Fibroblast of skin of left quadriceps (primary cell): ENCODE results near the gene CHRNA7.

Source experiments
- DNase-seq, 2 experiments: peaks; one replicate each; pipeline ENCODE4 v3.0.0-alpha.2; 2013; ENCODE audit warnings: low read depth in 2 of 2

Gene CHRNA7

DNA sequence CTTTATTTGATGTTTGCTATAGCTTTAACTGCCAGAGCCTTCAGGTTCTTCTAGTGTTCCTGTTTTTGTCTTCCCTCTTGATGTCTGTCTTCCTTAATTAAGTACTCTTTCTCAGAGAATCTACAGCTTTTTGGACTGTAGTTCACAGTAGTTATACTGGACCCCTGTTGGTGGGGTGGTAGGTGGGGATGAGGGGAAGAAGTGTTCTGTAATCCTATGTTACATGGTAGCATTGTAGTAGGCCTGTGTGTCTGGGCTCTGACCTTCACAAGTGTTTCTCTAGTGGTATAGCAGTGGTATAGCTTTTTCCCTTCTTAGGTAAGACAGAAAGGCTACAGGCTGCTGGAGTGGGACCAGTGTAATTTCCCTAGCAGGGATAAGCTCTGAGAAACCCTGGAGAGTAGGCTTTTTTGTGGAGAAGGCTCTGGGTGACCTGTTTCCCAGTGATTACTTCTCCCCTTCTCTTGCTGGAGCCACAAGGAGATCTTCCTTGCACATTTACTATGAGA lies 59.6 kb downstream of the CHRNA7 start:
- DNase-seq, result no peak

GRCh38 chr15:32091505-32092380 lies 61.4 kb downstream of the CHRNA7 start:
- no peak for DNase-seq

GRCh38 chr15:32096213-32096612 lies 65.9 kb downstream of the CHRNA7 start:
- DNase-seq, result no peak

GRCh38 chr15:32096916-32097617 lies 66.8 kb downstream of the CHRNA7 start:
- DNase-seq, result no peak

- no peak for DNase-seq
Observed at GRCh38 chr15:32098033-32098432, 67.7 kb downstream of the CHRNA7 start.

- no peak for DNase-seq
Observed at GRCh38 chr15:32099097-32099785, 68.9 kb downstream of the CHRNA7 start.

GRCh38 chr15:32099956-32100684 lies 69.8 kb downstream of the CHRNA7 start:
- DNase-seq, result no peak

DNA sequence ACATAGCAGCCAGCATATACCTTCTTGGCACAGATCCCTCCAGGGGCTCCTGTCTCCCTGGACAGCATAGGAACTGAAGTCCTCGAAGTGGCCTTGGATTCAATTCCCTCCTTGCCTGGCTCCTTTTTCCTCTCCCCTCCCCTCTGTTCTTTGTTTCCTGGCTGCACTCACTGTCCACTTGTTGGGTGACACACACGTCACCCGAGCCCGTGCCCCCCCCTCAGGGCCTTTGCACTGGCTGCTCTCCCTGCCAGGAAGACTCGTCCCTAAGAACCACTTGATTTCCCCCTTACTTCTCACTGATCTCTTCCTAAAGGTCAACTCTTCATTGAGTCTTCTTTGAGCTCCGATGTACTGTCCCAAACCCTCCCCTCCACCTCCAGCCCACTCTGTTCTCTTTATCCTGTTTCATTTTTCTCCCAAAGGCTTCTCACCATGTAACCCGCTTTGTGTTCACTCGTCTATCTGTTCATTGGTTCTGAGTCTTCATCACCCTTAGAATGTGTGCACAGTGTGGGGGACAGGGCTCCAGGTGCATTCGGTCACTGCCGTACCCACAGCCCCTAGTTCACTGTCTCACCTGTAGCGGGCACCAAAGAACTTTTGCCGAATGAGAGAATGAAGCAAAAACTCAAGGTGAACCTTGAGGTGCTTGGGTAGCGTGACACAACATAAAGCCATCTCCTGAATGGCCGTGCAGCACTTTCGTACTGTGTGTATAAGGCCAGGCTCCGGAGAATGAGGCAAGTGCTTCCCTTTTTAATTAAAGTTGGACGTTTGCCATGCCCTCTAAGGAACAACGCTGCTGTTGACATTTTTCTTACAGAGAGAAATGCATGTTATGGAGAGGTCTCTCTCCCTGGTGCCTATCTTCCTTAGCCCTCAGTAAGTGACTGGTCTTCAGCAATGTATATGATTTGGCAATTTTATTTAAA lies 74.0 kb downstream of the CHRNA7 start:
- DNase-seq, result no peak

- DNase-seq, result no peak
Observed at GRCh38 chr15:32105258-32106241, 75.2 kb downstream of the CHRNA7 start.

DNA sequence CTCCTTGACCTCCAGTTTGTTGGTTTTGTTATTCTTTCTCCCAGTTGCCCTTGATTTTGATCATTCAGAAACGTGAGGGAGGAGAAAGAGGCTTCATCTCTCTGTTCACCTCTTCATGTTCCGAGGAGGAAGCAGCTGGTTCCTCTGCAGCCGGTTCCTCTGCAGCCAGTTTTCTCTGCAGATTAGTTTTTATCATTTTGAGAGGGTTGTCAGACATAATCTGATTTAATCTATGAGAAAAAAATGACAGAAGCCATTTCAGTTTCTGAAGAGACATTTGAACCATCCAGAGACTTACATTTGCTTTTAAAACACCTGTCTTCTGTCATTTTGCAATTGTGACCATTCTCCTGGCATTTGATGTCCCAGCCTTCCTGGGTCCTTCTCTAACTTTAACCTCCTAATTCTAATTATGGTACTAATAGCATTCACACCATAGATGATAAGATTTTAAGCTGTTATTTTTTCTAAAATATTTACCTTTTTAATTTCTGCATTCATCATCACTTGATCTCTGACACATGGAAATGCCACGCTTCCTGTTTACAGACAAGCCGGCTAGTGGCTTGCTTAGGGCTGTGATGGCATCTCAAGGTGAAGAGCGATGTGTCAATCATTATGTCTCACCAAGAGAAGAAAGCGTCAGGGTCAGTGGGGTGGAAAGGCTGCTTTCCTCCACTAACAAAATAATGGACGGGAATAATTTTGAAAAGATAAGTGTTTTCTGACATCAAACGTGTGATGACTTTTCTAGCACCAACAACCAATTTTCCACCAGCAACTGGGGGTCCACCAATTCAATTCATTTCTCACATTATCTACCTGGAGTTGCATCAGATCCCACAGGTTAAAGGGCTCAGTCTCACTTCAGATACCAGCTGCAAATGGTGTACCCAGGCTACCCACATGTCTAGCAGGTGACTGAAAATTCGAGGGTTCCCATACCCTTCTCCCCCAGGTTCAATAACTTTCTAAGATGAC lies 76.4 kb downstream of the CHRNA7 start:
- DNase-seq, result no peak

DNA sequence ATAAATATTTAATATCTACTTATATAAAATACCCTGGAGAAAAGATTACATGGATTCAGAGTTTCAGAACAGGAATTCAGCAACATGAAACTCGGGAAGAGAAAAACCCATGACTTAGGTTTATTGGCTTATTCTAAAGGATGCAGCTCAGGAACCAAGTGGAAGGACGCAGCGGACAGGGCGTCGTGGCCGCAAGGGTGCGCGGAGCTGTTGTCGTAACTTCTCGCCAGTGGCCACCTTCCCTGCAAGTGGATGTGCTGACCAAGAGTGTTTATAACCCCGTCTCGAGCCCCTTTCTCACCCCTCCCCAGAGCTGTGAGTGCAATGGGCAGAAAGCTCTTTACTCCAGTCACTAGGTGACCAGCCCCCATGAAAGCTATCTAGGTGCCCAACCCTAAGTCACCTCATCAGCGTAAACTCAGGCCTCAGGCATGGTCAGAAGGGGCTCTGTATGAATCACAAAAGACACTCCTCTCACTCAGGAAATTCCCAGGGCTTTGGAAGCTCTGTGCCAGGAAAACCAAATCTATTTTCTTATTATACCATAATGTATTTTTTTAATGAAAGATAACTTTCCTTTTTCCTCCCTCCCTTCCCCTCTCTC lies 77.3 kb downstream of the CHRNA7 start:
- DNase-seq, result no peak

GRCh38 chr15:32108661-32109060 lies 78.3 kb downstream of the CHRNA7 start:
- DNase-seq, result no peak

DNA sequence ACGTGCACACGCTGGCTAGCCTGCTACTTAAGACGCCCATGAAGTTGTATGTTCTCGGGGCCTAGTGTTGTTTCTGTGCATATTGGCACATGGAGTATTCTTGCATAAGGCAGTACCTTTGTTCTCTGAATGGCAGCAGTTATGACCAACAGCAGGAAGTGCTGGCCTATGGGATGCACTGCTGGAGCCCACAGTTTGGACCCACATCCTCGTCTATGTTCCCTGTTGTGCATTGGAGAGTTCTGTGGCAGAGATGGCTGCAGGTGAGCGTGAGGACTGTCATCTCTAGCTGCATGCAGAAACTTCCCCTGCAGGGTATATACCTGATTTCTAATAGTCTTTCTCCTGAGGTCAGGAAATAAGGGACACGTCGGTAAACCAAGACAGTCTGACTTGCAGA lies 81.8 kb downstream of the CHRNA7 start:
- DNase-seq, result no peak

DNA sequence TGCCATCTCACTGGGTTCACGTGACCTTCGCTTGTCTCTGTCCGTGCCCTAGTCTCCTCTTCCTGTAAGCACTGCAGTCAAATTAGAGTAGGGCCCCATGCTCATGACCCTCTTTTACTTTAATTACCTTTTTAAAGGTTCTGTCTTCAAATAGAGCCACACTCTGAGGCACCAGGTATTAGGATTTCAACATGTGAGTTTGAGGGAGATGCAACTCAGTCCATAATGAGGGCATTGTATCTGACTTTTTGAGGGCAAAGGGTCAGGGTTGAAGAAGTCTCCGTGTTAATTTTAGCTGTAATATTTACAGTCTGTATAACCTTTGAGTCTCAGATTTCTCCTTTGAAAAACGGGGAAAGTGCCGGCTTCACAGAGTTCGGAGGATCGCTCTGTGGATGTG lies 82.9 kb downstream of the CHRNA7 start:
- no peak for DNase-seq

- no peak for DNase-seq
Observed at GRCh38 chr15:32117122-32117521, 86.8 kb downstream of the CHRNA7 start.

DNA sequence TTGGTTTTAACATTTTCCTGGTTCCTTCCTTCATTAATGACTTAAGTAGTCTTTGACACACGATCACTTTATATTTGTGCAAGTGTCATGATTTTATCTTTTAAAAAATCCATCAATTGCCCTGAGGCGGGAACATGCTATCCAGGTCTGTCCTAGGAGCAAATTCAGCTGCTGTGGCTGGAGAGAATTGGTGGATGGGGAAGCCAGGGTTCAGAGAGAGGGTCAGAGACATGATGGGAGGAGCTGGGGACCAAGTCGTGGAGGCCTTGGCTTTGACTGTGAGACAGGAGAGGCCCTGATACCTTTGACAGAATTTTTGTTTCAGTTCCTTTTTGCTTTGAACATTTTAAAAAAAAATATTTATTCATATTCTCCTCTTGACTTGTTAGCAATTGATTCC lies 89.0 kb downstream of the CHRNA7 start:
- no peak for DNase-seq

DNA sequence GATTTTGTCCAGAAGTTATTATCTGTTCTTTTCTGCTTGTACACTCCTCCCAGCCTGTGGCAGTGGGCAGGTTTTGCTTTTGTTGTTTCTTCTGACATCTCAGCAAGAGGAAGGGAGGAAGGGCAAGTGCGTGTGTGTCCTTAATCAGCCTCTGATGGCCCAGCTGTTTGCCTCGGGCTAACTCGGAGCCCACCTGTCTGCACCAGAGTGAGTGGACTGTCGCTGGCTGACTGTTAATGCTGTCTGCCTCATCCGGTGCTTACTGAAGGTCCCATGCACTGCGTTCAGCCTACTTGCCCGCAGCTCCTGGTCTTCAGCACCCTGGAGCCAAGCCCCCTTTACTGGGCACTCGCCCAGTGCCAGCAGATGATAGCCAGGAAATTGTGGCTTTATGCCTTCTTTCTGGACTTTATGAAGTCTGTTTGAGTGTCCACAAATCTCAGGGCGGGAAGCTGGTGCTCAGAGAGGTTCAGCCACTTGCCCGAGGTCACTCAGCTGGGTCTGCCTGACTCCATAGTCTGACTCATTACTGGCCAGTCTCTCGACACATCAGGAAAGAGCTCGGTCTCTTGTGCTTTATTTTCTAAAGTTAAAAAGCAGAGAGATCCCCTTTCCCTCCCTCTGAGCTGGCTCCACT lies 89.5 kb downstream of the CHRNA7 start:
- DNase-seq, result no peak
